C4-2B (cell line): Measurements from ENCODE around the gene RBM26.

ENCODE experiments used
- CTCF ChIP-seq: fragments of 450-650 bp; conservative IDR thresholded peaks from 2 replicates; pipeline ENCODE4 v1.5.1; 2017; ENCODE audit warnings: mild to moderate bottlenecking
- ZFX ChIP-seq: fragments of 450-650 bp; IDR thresholded peaks from 2 replicates; pipeline ENCODE4 v1.6.1; 2017

GRCh38 chr13:79417741-79418140 lies 11.7 kb upstream of the RBM26 start:
- TF ChIP-seq CTCF, result no peak
- TF ChIP-seq ZFX, result no peak
